ENCODE results near the gene IL17REL.
A peak's percentile ranks its signal among the peaks of the same experiment; 100 is the strongest.

Gene IL17REL

GRCh38 chr22:50022171-50022819, 9.7 kb upstream of the IL17REL start:
- DNase-seq (ENCODE audit: low read depth): no peak

GRCh38 chr22:50020606-50021005, 8.0 kb upstream of the IL17REL start:
- no peak for DNase-seq (ENCODE audit: low read depth)

GRCh38 chr22:50019316-50019715, 6.8 kb upstream of the IL17REL start:
- DNase-seq (ENCODE audit: low read depth): no peak

- no peak for DNase-seq (ENCODE audit: low read depth)
These were observed 6.2 kb upstream of the IL17REL start for GRCh38 chr22:50018608-50019285.

- no peak for DNase-seq (ENCODE audit: low read depth)
These were observed 5.2 kb upstream of the IL17REL start for GRCh38 chr22:50017701-50018224.

- no peak for DNase-seq (ENCODE audit: low read depth)
These were observed 4.6 kb upstream of the IL17REL start for GRCh38 chr22:50016988-50017700.

- no peak for DNase-seq (ENCODE audit: low read depth)
These were observed 3.9 kb upstream of the IL17REL start for GRCh38 chr22:50016308-50016987.

- DNase-seq (ENCODE audit: low read depth): no peak
These were observed 3.1 kb upstream of the IL17REL start for GRCh38 chr22:50015451-50016307.

GRCh38 chr22:50014655-50015401, 2.3 kb upstream of the IL17REL start:
- no peak for DNase-seq (ENCODE audit: low read depth)

GRCh38 chr22:50014053-50014501, 1.5 kb upstream of the IL17REL start:
- DNase-seq (ENCODE audit: low read depth): no peak

GRCh38 chr22:50011447-50012210, 936 bp downstream of the IL17REL start:
- no peak for DNase-seq (ENCODE audit: low read depth)

- DNase-seq (ENCODE audit: low read depth): peak; percentile 44
These were observed 1.7 kb downstream of the IL17REL start for GRCh38 chr22:50010676-50011446.

- DNase-seq (ENCODE audit: low read depth): no peak
These were observed 2.5 kb downstream of the IL17REL start for GRCh38 chr22:50009765-50010675.

- no peak for DNase-seq (ENCODE audit: low read depth)
These were observed 3.3 kb downstream of the IL17REL start for GRCh38 chr22:50009251-50009650.

- no peak for DNase-seq (ENCODE audit: low read depth)
These were observed 4.2 kb downstream of the IL17REL start for GRCh38 chr22:50008151-50009040.

GRCh38 chr22:50007057-50007511, 5.5 kb downstream of the IL17REL start:
- DNase-seq (ENCODE audit: low read depth): no peak

- DNase-seq (ENCODE audit: low read depth): no peak
These were observed 7.6 kb downstream of the IL17REL start for GRCh38 chr22:50004918-50005317.

All from stimulated activated CD8-positive, alpha-beta memory T cell treated with anti-CD3 and anti-CD28 coated beads, Interleukin-12 subunit alpha, Interleukin-12 subunit beta, amount 100 ng/mL, for 1 hour (primary cell).